ENCODE data around the gene KRTAP20-2.

DNA sequence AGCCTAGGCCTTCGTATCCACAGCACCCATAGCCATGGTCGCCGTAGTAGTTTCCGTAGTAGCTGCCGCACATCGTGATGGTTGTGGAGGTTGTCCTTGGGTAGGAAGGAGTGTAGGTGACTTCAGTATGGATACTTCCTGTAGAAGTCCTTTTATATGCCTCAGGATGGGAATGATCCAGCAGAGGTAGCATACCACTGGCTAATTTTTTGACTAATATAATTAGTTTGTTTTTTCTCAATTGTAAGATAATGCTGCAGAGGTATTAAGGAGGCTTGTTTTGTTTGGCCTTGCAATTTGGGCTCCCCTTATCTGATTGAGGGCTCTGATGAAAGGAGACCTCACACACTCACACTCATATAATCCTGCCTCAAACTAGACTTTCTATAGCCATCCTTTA, 36.2 kb upstream of the KRTAP20-2 start, which contains the start of gene KRTAP6-2:
- TF ChIP-seq GLIS3 (CRISPR knock-in tag; IDR thresholded peaks at IDR 0.05) = no peak
- TF ChIP-seq OSR1 (CRISPR knock-in tag; IDR thresholded peaks at IDR 0.05) = no peak
- no peak for TF ChIP-seq ARNTL (CRISPR knock-in tag; IDR thresholded peaks at IDR 0.05; ENCODE audit: borderline replicate concordance, low read depth)
- no peak for TF ChIP-seq ZC3H10 (CRISPR knock-in tag; IDR thresholded peaks at IDR 0.05)
- TF ChIP-seq, protein P1, sequence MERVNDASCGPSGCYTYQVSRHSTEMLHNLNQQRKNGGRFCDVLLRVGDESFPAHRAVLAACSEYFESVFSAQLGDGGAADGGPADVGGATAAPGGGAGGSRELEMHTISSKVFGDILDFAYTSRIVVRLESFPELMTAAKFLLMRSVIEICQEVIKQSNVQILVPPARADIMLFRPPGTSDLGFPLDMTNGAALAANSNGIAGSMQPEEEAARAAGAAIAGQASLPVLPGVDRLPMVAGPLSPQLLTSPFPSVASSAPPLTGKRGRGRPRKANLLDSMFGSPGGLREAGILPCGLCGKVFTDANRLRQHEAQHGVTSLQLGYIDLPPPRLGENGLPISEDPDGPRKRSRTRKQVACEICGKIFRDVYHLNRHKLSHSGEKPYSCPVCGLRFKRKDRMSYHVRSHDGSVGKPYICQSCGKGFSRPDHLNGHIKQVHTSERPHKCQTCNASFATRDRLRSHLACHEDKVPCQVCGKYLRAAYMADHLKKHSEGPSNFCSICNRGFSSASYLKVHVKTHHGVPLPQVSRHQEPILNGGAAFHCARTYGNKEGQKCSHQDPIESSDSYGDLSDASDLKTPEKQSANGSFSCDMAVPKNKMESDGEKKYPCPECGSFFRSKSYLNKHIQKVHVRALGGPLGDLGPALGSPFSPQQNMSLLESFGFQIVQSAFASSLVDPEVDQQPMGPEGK (CRISPR knock-in tag; IDR thresholded peaks at IDR 0.05; ENCODE audit: borderline replicate concordance) = no peak
- no peak for TF ChIP-seq ESRRG (CRISPR knock-in tag; IDR thresholded peaks at IDR 0.05)

Measured in SK-N-SH treated with all-trans-retinoic acid at 6 μM for 48 hours (cell line).